ENCODE results near the gene MAST2.

Gene MAST2

DNA sequence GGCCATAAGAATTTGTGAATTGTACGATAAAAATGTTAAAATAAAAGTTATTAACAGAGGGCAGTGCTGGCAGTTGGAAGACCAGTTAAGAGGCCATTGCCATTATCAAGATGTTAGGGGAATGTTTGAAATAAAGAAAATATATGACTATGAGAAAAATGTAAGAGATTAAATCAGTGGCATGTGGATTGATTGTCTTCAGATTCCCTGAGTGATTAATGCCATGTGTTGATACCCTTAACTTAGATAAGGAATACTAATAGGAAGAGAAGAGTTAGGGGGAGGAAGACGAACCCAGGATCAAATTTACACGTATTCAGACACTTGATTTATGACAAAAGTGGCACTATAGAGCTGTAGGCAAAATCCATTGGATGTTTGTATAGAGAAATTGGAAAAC, 173.2 kb downstream of the MAST2 start:
- Mint-ChIP-seq H3K4me1 (ENCODE audit: low read depth) (no peaks in the 10 kb centered on the region), H3K36me3 (peaks cover 2% of the 10 kb centered on the region), H3K27me3 (no peaks in the 10 kb centered on the region), H3K4me3 (no peak overlapping the region), H3K9me3 (ENCODE audit: low read depth) (no peaks in the 10 kb centered on the region), H3K27ac (no peak overlapping the region)

DNA sequence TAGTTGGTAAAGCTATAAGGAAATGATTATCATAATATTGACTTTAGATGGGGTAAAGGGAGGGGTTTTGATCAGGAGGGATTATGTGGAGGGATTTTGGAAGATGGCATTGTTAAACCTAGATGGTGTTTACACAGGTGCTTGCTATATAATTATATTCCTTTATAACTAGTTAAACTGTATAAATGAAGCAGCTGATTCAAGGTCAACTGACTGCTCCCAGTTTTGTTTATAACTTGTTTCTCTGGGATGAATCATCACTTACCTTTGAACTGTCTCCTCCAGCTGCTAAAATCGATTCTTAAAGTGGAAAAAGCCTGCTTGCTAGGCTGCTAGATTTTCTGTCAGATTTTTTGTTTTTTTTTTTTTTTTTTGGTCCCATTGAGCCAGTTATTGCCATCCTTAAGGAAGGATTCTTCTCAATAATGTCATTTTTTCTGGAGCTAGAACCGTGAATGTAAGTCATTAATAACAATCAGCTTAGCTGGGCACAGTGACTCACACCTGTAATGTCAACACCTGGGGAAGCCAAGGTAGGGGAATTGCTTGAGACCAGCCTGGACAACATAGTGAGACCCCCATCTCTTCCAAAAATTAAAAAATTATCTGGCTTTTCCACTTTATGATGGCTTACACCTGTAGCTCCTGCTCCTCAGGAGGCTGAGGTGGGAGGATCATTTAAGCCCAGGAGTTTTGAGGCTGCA, 175.8 kb downstream of the MAST2 start:
- no peaks in the 10 kb centered on the region for H3K36me3 Mint-ChIP-seq
- no peaks in the 10 kb centered on the region for H3K4me1 Mint-ChIP-seq (ENCODE audit: low read depth)
- no peak overlapping the region for H3K4me3 Mint-ChIP-seq
- H3K27me3 Mint-ChIP-seq = no peaks in the 10 kb centered on the region
- no peaks in the 10 kb centered on the region for H3K9me3 Mint-ChIP-seq (ENCODE audit: low read depth)
- no peak overlapping the region for H3K27ac Mint-ChIP-seq

DNA sequence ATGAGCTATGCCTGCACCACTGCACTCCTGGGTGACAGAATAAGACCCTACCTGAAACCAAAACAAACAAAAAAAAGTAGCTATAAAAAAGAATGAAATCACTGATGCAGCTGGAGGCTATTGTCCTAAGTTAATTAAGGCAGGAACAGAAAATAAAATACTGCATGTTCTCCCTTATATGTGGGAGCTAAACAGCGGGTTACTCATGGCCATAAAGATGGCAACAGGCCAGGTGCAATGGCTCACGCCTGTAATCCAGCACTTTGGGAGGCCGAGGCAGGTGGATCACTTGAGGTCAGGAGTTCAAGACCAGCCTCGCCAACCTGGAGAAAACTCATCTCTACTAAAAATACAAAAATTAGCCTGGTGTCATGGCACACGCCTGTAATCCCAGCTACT, 176.4 kb downstream of the MAST2 start:
- no peaks in the 10 kb centered on the region for H3K9me3 Mint-ChIP-seq (ENCODE audit: low read depth)
- no peak overlapping the region for H3K27ac Mint-ChIP-seq
- H3K27me3 Mint-ChIP-seq = no peaks in the 10 kb centered on the region
- H3K36me3 Mint-ChIP-seq = no peaks in the 10 kb centered on the region
- H3K4me1 Mint-ChIP-seq (ENCODE audit: low read depth) = no peaks in the 10 kb centered on the region
- no peak overlapping the region for H3K4me3 Mint-ChIP-seq

DNA sequence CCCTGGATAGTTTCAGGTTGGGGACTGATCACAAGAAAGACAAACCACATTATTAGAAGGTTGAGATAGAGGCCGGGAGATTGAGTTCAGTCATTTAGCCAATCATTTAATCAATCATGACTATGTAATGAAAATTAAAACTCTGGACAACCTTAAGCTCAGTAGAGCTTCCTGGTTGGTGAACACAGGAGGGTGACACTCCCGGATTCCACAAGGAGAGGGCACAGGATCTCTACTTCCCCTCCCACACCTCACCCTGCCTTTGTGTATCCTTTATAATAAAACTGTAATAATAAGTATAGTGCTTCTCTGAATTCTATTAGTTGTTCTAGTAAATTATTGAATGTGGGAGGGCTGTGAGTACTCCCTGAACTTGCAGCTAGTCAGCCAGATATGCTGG, 178.9 kb downstream of the MAST2 start:
- no peak overlapping the region for H3K27ac Mint-ChIP-seq
- H3K36me3 Mint-ChIP-seq = peaks cover 2% of the 10 kb centered on the region
- H3K4me1 Mint-ChIP-seq (ENCODE audit: low read depth) = no peaks in the 10 kb centered on the region
- H3K4me3 Mint-ChIP-seq = no peak overlapping the region
- H3K27me3 Mint-ChIP-seq = no peaks in the 10 kb centered on the region
- no peaks in the 10 kb centered on the region for H3K9me3 Mint-ChIP-seq (ENCODE audit: low read depth)

DNA sequence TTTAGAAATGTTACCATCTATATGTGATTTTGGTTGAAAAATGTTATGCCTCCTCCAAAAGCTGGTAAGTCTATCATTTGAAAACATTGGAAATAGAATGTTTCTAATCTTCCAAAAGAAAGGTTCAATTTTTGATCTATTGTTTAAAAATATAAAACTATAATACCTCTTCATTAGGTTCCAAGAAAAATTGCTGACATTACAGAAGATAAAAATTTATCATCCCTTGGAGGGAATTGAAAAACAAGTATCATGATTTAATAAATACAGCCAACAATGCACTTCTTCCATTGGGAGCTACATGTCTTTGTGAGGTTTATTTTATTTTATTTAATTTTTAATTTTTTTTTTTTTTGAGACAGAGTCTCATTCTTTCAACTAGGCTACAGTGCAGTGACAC, 180.6 kb downstream of the MAST2 start:
- H3K4me3 Mint-ChIP-seq = no peak overlapping the region
- H3K27ac Mint-ChIP-seq = no peak overlapping the region
- no peaks in the 10 kb centered on the region for H3K4me1 Mint-ChIP-seq (ENCODE audit: low read depth)
- H3K27me3 Mint-ChIP-seq = no peaks in the 10 kb centered on the region
- peaks cover 4% of the 10 kb centered on the region for H3K36me3 Mint-ChIP-seq
- H3K9me3 Mint-ChIP-seq (ENCODE audit: low read depth) = no peaks in the 10 kb centered on the region

DNA sequence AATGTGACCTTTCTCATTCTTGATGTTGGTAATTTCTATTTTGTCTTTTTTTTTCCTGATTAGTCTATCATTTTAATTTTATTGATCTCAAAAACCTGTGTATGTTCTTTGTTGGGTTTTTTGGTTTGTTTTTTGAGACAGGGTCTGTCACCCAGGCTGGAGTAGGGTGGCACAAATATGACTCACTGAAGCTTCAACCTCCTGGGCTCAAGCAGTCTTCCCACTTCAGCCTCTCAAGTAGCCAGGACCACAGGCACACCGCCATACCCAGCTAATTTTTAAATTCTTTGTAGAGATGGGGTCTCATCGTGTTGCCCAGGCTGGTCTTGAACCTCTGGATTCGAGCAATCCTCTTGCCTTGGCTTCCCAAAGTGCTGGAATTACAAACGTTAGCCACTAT, 183.8 kb downstream of the MAST2 start:
- no peaks in the 10 kb centered on the region for H3K27me3 Mint-ChIP-seq
- no peak overlapping the region for H3K27ac Mint-ChIP-seq
- H3K36me3 Mint-ChIP-seq = peaks cover 13% of the 10 kb centered on the region
- no peak overlapping the region for H3K4me3 Mint-ChIP-seq
- no peaks in the 10 kb centered on the region for H3K4me1 Mint-ChIP-seq (ENCODE audit: low read depth)
- peaks cover 12% of the 10 kb centered on the region for H3K9me3 Mint-ChIP-seq (ENCODE audit: low read depth)

DNA sequence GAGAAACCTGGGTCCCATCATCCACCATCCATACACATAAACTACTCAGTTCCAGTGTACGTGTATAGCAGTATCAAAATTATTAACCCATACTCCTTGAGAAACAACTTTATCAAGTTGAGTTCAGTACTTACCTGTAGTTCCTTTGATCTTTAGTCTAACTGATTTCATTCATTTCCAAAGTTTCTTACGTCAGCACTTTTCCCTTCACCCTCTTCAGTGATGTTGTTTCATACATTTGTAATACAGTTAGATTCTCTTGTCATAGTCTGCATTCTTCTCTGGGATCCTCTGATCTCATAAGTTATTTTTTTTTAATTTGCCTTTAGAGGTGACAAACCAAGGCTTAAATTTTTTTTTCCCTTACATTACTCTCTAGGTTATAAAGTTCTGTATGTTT, 185.8 kb downstream of the MAST2 start:
- Mint-ChIP-seq H3K4me3 (no peak overlapping the region), H3K36me3 (peaks cover 16% of the 10 kb centered on the region), H3K9me3 (ENCODE audit: low read depth) (peaks cover 16% of the 10 kb centered on the region), H3K27me3 (no peaks in the 10 kb centered on the region), H3K4me1 (ENCODE audit: low read depth) (no peaks in the 10 kb centered on the region), H3K27ac (no peak overlapping the region)

GRCh38 chr1:45994423-45994822, 191.0 kb downstream of the MAST2 start:
- Mint-ChIP-seq H3K27ac (no peak overlapping the region), H3K4me3 (no peak overlapping the region), H3K4me1 (ENCODE audit: low read depth) (no peaks in the 10 kb centered on the region), H3K36me3 (peaks cover 11% of the 10 kb centered on the region), H3K9me3 (ENCODE audit: low read depth) (peaks cover 15% of the 10 kb centered on the region), H3K27me3 (no peaks in the 10 kb centered on the region)

- H3K27me3 Mint-ChIP-seq = no peaks in the 10 kb centered on the region
- peaks cover 11% of the 10 kb centered on the region for H3K9me3 Mint-ChIP-seq (ENCODE audit: low read depth)
- H3K36me3 Mint-ChIP-seq = peaks cover 11% of the 10 kb centered on the region
- no peak overlapping the region for H3K4me3 Mint-ChIP-seq
- no peaks in the 10 kb centered on the region for H3K4me1 Mint-ChIP-seq (ENCODE audit: low read depth)
- H3K27ac Mint-ChIP-seq = no peak overlapping the region
Observed at GRCh38 chr1:45995298-45995697, 191.9 kb downstream of the MAST2 start.

GRCh38 chr1:45998020-45998617, 194.7 kb downstream of the MAST2 start:
- Mint-ChIP-seq H3K4me1 (ENCODE audit: low read depth) (no peaks in the 10 kb centered on the region), H3K27me3 (no peaks in the 10 kb centered on the region), H3K27ac (no peak overlapping the region), H3K4me3 (no peak overlapping the region), H3K9me3 (ENCODE audit: low read depth) (no peaks in the 10 kb centered on the region), H3K36me3 (no peaks in the 10 kb centered on the region)

DNA sequence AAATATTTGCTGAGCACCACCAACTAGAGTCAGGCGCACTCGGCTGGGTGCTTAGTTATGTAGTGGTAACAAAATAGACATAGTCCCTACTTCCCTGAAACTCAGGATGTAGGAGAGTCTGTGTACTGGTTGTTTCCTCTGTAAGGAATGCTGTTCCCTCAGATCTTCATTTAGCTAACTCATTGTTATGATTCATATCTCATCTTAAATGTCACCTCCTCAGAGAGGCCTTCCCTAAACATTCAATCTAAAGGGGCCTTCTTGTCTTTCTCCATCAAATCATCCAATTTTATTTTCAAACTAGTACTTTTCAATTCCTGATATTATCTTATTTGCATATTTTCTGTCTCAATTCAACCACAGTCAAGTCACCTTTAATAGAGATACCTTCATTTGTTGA, 196.1 kb downstream of the MAST2 start:
- Mint-ChIP-seq H3K9me3 (ENCODE audit: low read depth) (no peaks in the 10 kb centered on the region), H3K4me1 (ENCODE audit: low read depth) (no peaks in the 10 kb centered on the region), H3K27ac (no peak overlapping the region), H3K36me3 (peaks cover 4% of the 10 kb centered on the region), H3K27me3 (no peaks in the 10 kb centered on the region), H3K4me3 (no peak overlapping the region)

DNA sequence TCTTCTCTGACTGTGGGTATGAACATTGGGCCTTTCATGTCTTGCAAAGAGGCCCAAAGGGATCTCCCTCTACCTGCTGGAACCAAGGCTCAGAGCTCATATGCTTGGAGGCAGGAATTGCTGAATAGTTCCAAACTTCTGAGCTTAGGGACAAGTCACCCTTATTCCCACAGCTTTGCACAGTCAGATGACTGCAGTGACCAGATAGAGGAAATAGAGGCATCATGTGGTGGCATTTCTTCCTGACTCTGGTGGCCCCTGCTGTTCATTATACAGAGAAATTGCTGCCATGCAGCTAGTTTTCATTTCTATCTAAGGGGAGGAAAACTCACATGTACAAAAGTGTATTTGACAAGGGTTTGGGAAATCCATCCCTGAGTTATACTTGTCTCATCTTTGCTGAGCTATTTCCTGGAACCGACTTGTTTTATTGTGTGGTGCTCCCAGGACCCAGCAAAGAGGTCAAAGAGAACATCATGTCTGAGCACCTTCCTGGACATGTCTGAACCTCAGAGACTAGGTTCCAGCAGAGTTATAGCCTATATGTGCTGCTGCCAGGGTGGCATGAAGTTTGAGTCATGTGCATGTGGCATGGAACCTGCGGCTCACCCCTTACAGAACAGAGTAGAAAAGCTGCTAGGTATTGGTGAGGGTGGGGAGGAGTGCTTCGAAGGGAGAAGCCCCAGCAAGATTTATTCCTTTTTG, 197.8 kb downstream of the MAST2 start:
- Mint-ChIP-seq H3K36me3 (peaks cover 10% of the 10 kb centered on the region), H3K9me3 (ENCODE audit: low read depth) (no peaks in the 10 kb centered on the region), H3K4me1 (ENCODE audit: low read depth) (no peaks in the 10 kb centered on the region), H3K4me3 (no peak overlapping the region), H3K27ac (no peak overlapping the region), H3K27me3 (no peaks in the 10 kb centered on the region)

GRCh38 chr1:46002551-46003150, 199.2 kb downstream of the MAST2 start:
- Mint-ChIP-seq H3K9me3 (ENCODE audit: low read depth) (no peaks in the 10 kb centered on the region), H3K4me3 (no peak overlapping the region), H3K27me3 (no peaks in the 10 kb centered on the region), H3K36me3 (peaks cover 20% of the 10 kb centered on the region), H3K27ac (no peak overlapping the region), H3K4me1 (ENCODE audit: low read depth) (no peaks in the 10 kb centered on the region)

- no peaks in the 10 kb centered on the region for H3K9me3 Mint-ChIP-seq (ENCODE audit: low read depth)
- H3K4me1 Mint-ChIP-seq (ENCODE audit: low read depth) = no peaks in the 10 kb centered on the region
- H3K27ac Mint-ChIP-seq = no peak overlapping the region
- H3K4me3 Mint-ChIP-seq = no peak overlapping the region
- H3K27me3 Mint-ChIP-seq = no peaks in the 10 kb centered on the region
- peaks cover 24% of the 10 kb centered on the region for H3K36me3 Mint-ChIP-seq
Observed at GRCh38 chr1:46003315-46003714, 199.9 kb downstream of the MAST2 start.

GRCh38 chr1:46004492-46004891, 201.1 kb downstream of the MAST2 start:
- peaks cover 27% of the 10 kb centered on the region for H3K36me3 Mint-ChIP-seq
- no peaks in the 10 kb centered on the region for H3K4me1 Mint-ChIP-seq (ENCODE audit: low read depth)
- no peaks in the 10 kb centered on the region for H3K9me3 Mint-ChIP-seq (ENCODE audit: low read depth)
- H3K27ac Mint-ChIP-seq = no peak overlapping the region
- no peaks in the 10 kb centered on the region for H3K27me3 Mint-ChIP-seq
- H3K4me3 Mint-ChIP-seq = no peak overlapping the region

All from activated naive CD8-positive, alpha-beta T cell (primary cell).